ENCODE measurements around the gene VPS13D. TPM values are rescaled to one million over a fixed set of nuclear protein-coding genes. Genes with fewer than 3 reads are reported as not detected.
A peak's percentile ranks its signal among the peaks of the same experiment; 100 is the strongest.
"Not testable (repeated sequence)": the region's sequence is repeated elsewhere in the genome, so short reads cannot be mapped to it uniquely, and the experiment has no call there.

VPS13D gene
- total RNA-seq, 1 donor from 2014 or later = 24.4 TPM

DNA sequence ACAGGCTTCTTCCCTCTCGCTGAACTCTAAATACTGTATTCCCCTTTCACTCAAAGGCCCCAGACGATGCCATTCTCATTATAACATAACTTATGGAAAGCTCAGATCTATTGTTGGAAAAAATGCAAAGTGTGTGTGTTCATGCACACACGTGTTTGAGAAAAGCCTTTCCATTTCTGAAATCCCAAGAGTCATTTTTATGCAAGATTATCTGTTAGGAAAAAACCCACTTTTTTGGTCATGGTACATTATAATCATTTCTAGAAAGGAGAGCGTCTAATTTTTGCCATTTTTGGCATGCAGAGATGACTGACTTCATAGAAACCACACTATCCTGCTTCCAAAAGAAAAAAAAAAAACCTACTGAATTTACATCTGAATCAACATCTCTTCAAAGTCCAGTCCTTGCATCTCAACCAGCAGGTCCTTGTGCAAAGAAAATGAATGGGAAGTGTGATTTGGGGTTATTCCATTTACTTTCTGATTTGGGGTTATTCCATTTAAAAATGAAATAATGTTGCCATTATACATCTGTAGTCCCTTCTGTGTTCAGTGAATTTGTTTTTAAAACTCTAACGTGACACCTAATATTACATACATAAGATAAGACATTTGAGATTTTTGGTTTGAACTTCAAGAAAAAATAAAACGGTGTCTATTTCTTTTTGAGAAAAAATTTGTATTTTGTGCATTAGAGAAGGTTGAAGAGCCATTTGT is 237.9 kb downstream of the VPS13D start:
- DNase-seq (ENCODE audit: low read depth, low spot score) = no peak

DNA sequence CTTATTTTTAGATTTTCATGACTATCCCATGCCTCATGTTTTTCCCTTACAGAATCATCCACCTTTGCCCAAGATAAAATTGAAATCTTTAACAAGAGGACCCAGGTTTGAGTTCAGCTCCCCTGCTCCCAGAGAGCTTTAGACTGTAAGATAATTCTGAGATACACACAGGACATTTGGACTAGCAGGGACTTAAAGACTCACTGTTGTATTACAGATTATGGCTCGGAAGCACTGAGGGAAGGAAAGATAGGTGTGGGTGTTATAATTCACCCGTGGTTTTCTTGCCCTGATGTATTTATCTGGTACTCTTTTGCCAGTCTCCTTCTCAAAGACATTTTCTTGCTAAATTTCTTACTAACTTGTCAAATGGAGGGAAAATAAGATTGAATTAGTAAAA is 238.5 kb downstream of the VPS13D start:
- DNase-seq (ENCODE audit: low read depth, low spot score) = no peak

DNA sequence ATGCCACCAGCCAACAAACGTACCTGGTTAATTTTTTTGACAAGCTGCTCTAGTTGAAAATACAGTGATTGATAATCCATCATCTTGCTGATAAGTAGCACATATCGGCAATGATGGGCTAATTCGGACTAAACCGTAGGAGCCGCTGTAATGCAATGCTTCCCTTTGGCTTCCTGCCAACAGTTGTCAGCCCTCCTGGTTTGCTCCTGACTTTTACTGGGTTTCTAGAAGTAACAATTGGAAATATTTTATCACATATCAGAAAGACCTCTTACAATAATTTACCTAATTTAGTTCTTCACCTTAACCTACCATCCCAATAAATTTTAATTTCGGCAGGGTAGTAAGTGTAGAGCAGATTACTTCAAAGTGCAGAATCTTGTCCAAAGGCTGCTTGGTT is 239.7 kb downstream of the VPS13D start:
- no peak for DNase-seq (ENCODE audit: low read depth, low spot score)

DNA sequence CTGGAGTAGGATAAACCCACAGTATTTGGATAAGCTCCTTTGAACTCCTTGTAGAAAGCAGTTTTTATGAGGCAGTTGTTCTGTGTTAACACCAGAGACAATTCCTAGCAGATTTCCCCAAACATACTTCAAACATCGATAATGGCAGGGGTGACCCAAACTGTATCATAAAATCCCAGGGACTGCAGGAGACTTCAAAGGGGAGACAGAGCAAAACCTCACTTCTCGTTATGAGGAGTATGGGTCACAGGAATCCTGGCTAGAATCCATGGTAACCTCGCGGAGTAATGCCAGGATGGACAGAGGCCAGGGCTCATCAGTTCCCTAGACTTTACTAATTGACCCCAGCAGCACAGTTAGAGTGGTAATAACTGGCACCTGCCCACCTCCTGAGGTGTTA is 240.2 kb downstream of the VPS13D start:
- no peak for DNase-seq (ENCODE audit: low read depth, low spot score)

DNA sequence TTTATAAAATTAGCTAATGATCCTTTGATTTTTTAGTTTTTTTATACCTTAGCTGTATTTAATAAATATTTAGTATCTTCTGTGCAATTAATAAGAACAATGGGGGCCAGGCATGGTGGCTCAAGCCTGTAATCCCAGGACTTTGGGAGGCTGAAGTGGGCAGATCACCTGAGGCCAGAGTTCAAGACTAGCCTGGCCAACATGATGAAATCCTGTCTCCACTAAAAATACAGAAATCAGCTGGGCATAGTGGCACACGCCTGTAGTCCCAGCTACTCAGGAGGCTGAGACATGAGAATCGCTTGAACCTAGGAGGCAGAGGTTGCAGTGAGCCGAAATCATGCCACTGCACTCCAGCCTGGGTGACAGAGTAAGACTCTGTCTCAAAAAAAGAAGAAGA is 241.1 kb downstream of the VPS13D start:
- not testable (repeated sequence) for DNase-seq (ENCODE audit: low read depth, low spot score)

DNA sequence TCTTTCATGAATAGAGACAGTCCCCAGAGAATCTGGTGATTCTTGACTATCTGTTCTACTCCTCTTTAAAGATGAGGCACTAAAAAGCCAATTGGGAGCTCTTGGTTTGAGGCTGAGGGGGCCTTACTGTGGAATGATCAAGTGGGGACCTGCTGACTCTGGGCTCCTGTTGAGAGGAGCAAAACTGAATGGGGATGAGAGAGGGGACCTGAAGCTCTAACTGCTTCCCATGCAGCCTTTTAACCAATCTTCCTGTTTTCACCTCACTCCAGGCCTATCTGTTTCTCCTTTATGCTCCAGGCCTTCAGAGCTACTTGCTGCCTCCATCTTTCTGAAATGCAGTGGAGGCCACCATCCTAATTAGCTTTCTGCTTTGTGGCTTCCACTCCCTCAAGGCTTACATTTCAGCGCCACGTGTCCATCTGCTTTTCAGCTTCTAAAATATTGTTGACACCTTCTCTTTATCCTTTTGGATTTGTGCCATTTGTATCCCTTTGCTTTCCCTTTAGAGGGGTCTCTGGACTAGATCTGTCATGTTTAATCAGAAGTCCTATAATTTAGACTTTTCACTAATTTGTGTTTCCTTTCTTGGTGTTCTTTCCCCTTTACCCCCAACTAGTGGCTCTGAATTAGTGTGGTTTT is 242.4 kb downstream of the VPS13D start:
- no peak for DNase-seq (ENCODE audit: low read depth, low spot score)

DNA sequence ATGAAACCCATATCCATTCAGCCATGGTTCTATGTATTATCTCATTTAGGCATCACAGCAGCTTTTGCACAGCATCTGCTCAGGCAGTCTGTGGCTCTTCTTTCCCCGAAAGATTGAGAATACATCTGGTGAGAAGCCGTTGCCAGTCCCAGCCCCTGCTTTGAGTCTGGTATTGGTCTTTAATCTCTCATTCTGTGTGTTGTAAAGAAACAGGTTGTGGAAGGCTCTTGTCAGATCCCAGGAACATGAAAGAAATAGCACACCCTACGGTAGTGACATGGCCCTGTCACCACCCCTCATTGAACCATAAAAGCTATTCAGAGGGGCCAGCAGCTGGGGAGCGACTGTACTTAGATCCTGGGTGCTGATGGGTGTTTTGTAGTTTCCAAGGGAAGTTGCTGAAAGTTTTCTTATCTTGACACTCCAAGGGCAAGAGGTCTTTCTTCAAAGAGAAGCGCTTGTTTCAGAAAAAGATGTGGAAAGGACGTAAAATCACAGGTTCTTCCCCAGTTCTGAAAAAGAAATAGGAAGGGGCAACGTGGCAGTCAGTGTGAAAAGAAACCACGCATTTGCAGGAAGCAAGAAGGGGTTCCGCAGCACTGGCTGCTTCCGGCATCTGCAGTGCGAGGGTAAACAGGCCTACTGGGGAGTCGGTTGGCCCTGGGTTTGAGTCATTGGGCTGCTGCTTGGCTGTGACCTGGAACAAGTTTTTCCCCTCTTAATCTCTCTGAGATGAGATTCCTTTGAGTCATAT is 243.1 kb downstream of the VPS13D start:
- no peak for DNase-seq (ENCODE audit: low read depth, low spot score)

DNA sequence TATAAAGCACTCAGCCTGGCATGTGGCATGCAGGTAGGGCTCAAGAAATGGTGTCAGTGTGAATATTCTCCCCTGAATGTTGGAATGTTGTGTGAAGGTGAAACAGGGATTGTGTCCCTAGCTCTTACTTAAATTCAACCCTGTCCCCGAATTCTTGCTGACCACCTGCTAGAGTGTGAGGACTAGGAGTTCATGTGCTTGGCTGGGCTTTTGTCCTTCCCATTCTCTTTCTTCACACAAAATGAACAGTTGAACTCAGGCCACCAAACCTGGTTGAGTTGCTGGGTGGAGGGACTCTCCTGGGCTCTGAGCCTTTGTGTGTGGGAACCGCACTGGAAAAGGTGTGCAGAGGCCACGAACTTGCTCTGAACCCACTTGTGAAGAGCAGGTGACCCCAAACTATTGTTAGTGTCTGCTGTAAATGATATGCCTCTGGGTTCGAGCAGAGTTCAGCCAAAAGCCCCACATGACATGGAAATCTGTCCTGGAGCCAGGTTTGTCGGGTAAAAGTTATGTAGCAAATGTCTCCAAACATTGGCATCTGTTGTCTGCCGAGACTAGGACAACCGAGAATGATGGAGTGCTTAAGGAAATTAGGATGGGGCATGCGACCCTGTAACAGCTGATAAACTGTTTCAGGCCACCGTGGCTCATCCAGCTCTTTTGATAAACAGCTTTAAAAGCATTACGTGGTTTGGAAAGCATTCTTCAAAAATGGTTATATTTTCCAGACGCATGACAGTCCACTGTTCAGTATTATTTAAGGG is 243.9 kb downstream of the VPS13D start:
- DNase-seq (ENCODE audit: low read depth, low spot score) = no peak

DNA sequence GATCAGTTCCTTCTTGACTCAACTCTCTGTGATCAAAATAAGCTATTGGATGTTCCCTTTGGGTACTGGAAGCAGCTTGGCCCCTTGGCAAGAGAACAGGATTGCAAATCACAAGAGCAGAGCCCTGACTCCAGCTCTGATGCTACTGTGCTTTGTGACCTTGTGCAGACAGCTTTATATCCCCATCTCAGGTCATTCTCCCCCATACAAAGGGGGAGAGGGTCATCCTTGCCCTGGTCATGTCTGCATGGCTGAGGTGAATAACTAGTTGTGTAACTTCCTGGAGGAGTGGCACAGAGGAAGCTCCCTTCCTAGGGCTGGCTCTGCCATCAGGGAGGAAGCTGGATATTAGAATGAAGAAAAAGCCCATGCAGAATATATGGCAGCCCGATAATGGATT is 245.3 kb downstream of the VPS13D start:
- no peak for DNase-seq (ENCODE audit: low read depth, low spot score)

DNA sequence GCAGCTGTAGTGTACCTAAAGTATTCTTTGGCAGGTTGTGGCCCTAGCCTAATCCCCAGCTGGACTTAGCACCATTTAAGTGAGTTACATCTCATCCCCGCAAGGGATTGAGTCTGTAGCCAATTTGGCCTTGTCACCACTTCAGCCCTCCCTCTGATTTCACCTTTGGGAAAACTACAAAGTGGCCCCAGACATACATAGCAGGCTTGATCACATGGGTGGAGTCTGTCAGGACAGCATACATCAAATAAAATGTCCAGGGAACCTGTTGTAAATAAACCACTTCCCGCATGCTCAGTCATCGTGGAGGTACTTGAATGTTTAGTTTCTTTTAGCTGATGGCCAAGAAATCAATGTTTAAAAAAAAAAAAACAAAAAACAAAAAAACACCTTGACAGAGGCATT is 245.7 kb downstream of the VPS13D start:
- no peak for DNase-seq (ENCODE audit: low read depth, low spot score)

DNA sequence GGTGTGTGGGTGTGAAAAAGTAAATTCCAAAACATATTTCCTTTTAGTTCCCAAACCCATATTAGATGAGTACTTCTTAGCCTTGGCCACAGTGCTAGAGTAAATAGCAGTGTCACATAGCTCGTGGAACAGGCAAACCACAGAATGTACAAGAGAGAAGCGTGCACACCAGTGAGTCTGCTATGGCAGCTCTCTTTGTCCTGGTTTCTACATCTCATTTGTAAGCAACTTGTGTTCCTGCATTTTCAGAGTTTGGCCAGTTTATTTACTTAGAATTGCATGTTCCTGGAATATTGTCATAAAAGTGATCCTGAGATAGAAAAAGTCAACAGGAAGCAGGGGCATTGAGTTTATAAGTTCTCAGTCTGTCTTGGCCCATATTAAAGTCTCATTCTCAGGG is 246.1 kb downstream of the VPS13D start:
- no peak for DNase-seq (ENCODE audit: low read depth, low spot score)

DNA sequence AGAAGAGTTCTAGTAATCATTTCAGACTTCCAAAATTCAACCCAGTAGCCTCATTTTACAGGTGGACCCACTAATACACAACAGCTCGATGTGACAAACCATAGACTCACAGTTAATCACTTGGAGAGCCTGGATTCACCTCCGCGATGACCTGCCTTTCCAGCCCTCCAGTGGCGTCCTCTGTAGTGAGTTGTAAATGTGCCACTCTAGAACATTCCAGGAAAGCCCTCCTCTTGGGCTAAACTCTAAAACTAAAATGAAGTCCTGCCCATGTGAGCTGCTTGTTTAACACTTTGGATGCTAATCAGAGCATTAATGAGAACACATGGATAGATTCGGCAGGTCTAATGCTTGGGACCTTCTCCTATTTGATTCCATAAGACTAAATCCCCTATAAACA is 247.5 kb downstream of the VPS13D start:
- DNase-seq (ENCODE audit: low read depth, low spot score) = no peak

DNA sequence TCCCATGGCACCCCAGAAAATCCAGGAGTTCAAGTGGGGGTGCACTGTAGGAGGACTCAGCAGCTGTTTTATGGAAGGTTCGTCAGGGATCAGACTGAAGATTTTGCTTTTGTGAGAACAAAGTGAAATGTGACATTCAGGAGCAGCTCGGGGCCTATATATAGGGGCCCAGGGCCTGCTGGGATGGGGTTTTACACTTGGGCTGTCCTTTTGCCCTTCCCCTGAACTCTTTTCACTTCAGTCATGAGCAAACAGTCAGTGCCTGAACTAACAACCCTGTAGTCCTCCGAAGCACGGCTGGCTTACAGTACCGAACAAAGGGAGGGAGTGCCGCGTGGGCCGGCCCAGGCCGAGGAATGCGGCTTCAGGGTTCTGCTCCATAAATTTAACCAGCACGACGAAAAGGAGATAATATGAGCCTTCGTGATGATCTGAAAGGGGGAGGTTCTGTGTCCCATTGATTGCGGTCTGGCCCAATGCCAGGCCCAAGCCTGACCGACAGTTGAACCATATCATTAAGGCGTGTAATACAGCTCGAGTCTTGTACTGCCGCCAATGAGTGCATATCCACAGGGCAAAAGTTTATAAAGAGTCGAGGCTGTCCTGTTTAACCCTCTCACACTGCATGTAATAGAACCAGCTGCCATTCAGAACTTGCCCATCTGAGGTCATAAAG is 248.2 kb downstream of the VPS13D start:
- DNase-seq (ENCODE audit: low read depth, low spot score) = peak; percentile 71

DNA sequence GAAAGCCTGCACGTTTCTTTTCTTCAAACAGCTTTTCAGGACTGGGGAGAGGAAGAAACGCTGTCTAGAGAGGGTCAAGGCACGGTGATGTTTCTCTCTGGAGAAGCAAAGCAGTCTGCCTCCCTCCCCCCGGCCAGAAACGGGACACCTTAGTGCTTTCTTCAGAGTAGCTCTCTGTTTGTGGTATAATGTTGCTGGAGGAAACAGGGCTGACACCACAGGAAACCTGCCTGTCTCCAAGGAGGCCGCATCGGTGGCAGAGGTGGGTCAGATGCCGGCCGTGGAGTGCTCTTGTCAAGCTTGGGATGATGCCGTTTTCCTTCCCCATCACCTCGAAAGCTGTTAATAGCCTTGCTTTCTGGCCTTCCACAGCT is 248.8 kb downstream of the VPS13D start:
- no peak for DNase-seq (ENCODE audit: low read depth, low spot score)

DNA sequence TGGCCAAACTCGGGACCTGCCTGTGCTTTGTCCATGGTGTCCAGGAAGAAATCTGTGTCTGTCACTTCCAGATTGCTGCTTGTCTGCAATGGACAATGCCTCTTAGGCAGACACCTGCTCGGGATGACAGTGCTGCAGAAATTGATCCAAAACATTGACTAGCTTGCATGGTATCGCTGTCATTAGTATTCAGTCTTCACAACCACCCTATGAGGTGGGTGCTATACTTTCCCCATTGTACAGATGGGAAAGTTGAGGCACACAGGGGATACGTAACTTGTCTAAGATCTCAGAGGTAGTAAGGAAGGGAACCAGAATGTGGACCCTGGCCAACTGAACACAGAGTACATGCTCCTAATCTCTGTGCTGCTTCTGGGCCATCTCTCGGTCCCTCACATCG is 249.5 kb downstream of the VPS13D start:
- DNase-seq (ENCODE audit: low read depth, low spot score) = no peak

DNA sequence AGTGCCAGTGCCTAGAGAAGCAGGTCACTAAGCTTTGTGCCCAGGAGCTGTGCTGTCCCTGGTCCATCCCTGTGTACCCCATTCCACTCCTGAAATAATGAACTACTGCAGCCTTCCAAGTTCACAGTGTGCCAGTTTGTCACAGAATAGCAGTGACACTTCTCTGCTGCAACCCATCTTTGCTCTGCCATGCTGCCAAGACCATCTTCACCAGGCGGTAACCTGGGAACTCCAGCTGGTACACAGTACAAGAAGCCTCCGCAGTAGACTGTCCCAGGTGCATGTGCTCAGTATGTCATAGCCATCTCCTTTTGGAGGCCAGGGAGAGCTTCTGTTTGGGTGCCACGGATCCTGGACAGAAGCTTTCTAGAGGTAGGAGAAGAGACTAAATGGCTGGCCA is 250.2 kb downstream of the VPS13D start:
- no peak for DNase-seq (ENCODE audit: low read depth, low spot score)

DNA sequence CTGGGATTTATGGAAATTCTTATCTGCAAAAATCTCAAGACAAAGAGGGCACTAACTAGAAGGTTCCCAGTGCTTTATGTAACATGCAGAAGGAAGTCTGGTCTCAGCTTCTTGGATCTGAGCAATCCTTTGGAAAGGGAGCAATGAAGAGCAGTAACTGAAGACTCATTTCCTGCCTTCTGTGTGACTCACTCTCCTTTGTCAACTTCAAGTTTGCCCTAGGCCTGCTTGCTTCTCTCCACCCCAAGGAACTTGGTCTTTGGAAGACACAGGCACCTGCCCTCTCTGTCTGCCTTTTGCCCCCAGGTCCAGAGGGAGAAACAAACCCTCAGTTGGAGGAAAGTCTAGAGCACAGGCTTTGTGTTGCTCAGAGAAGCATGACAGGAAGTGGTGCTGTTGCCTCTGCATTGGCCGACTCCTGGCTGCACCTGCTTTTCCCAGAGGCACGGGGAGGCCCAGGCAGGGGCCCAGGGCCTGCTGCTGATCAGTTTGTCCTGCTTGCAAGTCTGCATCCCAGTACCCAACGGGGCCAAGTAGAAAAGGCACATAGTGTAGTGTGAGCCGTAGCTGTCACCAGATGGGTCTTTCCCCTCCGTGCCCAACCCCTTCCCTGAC is 251.0 kb downstream of the VPS13D start:
- DNase-seq (ENCODE audit: low read depth, low spot score) = peak; percentile 89

DNA sequence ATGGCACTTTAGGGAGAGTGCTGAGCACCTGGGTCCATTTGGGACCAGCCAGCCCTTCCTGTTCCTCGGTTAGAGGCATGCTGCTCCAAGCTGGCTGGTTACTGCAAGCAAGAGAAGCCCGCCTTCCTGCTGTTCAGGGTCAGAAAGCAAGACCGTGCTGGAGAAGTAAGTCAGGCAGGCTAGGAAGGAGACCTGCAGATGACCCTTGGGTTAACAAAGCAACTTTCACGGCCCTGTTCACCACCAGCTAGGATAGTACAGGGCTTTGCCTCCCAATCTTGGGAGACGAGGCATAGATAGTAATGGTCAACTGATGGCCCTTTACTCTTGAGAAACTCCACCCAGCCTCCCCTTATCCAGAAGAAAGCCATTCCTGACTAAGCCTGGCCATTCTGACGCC is 252.1 kb downstream of the VPS13D start:
- no peak for DNase-seq (ENCODE audit: low read depth, low spot score)

DNA sequence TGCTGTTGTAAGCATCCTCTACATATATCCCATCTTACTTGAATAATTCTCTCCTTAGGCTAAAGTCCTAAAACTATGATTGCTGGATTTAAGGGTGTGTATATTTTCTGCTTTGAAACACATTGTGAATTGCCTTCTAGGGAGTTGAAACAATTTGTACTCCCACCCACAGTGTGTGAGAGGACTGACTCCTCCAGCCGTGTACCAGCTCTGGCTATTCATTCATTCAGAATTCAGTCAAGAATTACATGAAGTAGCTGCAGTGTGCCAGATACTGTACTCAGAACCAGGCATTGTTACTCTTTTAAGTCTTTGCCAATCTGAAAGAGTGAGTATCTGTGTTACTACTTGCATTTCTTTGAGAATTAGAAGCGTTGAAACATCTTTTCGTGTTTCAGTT is 253.2 kb downstream of the VPS13D start:
- no peak for DNase-seq (ENCODE audit: low read depth, low spot score)

DNA sequence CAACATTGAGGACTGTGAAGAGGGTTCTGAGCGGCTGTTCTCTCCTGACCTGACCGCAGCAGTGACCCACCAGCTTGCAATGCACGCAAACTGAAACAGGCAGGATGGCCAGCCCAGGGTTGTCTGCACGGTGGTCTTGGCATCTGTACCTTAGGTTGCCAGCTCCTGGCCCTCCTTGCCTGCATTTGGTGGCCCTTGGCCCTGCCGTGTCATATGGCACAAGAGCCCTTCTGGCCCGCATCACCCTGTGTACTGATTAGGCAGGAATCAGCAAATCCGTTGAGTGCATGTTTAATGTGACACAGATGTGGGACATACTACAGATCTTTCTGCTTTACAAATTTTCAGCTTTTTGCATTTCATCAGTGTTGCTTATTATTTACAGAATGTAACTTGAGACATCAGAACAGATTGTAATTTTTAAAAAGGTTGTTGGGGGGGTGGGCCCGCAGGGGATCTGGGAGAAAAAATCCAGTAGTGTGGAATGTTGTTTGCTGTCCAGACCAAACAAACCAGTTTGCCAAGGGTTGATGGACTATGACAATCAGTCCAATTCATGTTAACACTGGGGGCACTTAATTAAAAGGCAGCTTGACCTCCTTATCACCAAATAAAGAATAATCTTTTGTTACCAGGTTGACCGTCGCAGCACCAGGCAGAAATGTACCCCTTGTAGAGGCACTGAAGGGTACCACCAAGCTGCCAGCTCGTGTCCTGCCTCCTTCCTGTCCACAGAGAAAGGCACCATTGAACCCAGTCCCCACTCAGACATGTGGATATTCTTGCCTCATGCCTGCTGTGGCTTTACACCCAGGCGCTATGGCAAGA is 255.6 kb downstream of the VPS13D start:
- DNase-seq (ENCODE audit: low read depth, low spot score) = no peak

Measured in pulmonary artery endothelial cell (primary cell).